ENCODE data around the gene PTPRQ.

- TF ChIP-seq, protein P1, sequence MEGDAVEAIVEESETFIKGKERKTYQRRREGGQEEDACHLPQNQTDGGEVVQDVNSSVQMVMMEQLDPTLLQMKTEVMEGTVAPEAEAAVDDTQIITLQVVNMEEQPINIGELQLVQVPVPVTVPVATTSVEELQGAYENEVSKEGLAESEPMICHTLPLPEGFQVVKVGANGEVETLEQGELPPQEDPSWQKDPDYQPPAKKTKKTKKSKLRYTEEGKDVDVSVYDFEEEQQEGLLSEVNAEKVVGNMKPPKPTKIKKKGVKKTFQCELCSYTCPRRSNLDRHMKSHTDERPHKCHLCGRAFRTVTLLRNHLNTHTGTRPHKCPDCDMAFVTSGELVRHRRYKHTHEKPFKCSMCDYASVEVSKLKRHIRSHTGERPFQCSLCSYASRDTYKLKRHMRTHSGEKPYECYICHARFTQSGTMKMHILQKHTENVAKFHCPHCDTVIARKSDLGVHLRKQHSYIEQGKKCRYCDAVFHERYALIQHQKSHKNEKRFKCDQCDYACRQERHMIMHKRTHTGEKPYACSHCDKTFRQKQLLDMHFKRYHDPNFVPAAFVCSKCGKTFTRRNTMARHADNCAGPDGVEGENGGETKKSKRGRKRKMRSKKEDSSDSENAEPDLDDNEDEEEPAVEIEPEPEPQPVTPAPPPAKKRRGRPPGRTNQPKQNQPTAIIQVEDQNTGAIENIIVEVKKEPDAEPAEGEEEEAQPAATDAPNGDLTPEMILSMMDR (IDR thresholded peaks at IDR 0.05), result no peak
- TF ChIP-seq POLR2A (IDR thresholded peaks at IDR 0.05), result no peak
These were observed 271.7 kb downstream of the PTPRQ start for GRCh38 chr12:80715713-80716249.
